Stimulated activated CD4-positive, alpha-beta T cell treated with anti-CD3 and anti-CD28 coated beads, Interleukin-1b, Interleukin-23, amount 100 ng/mL, for 1 hour (primary cell): Measurements from ENCODE around the gene ICA1L.

Source experiments
- DNase-seq, 2 donors: peaks; one replicate each; pipeline ENCODE4 v3.0.0-alpha.2; 2020; ENCODE audit warnings: low read depth in 2 of 2

Gene ICA1L

GRCh38 chr2:202736826-202737225, 134.7 kb downstream of the ICA1L start:
- no peak for DNase-seq

GRCh38 chr2:202726070-202726469, 145.5 kb downstream of the ICA1L start:
- DNase-seq, result no peak

- DNase-seq, result no peak
These were observed 147.8 kb downstream of the ICA1L start for GRCh38 chr2:202723746-202724145.
